Muscle layer of duodenum (tissue), 2 donors: ENCODE results near the gene KCNIP3.
"Not testable (repeated sequence)": the region's sequence is repeated elsewhere in the genome, so short reads cannot be mapped to it uniquely, and the experiment has no call there.

Experiments
- H3K27ac ChIP-seq: one replicate; pipeline ENCODE4 v1.7.0; 2013; ENCODE audit warnings: mild to moderate bottlenecking, low read length
- H3K27me3 ChIP-seq: one replicate; pipeline ENCODE4 v1.7.0; 2013; ENCODE audit warnings: low read depth, mild to moderate bottlenecking, control low read depth, low read length
- H3K36me3 ChIP-seq, 2 donors: one replicate each; pipeline ENCODE4 v1.7.0; 2013; ENCODE audit warnings: low read length in 2 of 2, control low read depth in 1 of 2, mild to moderate bottlenecking in 1 of 2; ENCODE audit not compliant: insufficient read depth in 2 of 2, control insufficient read depth in 1 of 2
- H3K4me1 ChIP-seq, 2 donors: one replicate each; pipeline ENCODE4 v1.7.0; 2013; ENCODE audit warnings: low read length in 2 of 2, mild to moderate bottlenecking in 2 of 2, control low read depth in 1 of 2, moderate library complexity in 1 of 2; ENCODE audit not compliant: insufficient read depth in 2 of 2, control insufficient read depth in 1 of 2
- H3K4me3 ChIP-seq, 2 donors: one replicate each; pipeline ENCODE4 v1.7.0; 2013; ENCODE audit warnings: low read length in 2 of 2, low read depth in 1 of 2, mild to moderate bottlenecking in 1 of 2
- H3K9me3 ChIP-seq, 2 donors: one replicate each; pipeline ENCODE4 v1.7.0; 2013; ENCODE audit warnings: low read length in 2 of 2, control low read depth in 1 of 2, mild to moderate bottlenecking in 1 of 2; ENCODE audit not compliant: control insufficient read depth in 1 of 2
- donor health status: healthy.

The KCNIP3 gene

DNA sequence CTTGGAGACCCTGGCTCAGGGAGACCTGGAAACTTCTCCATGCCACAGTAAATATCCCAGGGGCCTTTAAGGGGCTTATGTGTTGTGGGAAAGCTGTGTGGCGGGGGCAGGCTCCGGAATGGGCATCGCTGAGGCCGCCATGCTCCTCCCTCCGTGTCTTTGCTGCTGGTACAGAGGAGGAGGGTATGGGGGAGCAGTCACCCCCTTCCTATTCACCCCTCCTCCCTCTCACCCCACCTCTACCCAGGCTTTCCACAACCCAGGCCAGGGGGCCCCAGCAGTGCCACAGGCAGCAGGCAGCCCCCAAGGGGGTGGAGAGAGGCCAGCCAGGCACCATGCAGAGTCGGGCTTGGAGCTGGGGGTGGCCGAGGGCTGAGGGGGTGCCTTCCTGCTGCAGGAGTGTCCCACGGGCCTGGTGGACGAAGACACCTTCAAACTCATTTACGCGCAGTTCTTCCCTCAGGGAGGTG, 77.3 kb downstream of the KCNIP3 start:
- H3K4me1 ChIP-seq, result no peaks in the 10 kb centered on the region
- H3K27me3 ChIP-seq, result no peaks in the 10 kb centered on the region
- peaks cover 0 to 7% of the 10 kb centered on the region in 2 donors for H3K36me3 ChIP-seq
- H3K27ac ChIP-seq, result no peak overlapping the region
- no peaks in the 10 kb centered on the region for H3K9me3 ChIP-seq
- no peak overlapping the region for H3K4me3 ChIP-seq

GRCh38 chr2:95374921-95375471, 77.8 kb downstream of the KCNIP3 start:
- Histone ChIP-seq H3K9me3 (no peaks in the 10 kb centered on the region), H3K27ac (no peak overlapping the region), H3K27me3 (no peaks in the 10 kb centered on the region), H3K4me1 (no peaks in the 10 kb centered on the region), H3K36me3 (peaks cover 0 to 7% of the 10 kb centered on the region in 2 donors), H3K4me3 (no peak overlapping the region)

DNA sequence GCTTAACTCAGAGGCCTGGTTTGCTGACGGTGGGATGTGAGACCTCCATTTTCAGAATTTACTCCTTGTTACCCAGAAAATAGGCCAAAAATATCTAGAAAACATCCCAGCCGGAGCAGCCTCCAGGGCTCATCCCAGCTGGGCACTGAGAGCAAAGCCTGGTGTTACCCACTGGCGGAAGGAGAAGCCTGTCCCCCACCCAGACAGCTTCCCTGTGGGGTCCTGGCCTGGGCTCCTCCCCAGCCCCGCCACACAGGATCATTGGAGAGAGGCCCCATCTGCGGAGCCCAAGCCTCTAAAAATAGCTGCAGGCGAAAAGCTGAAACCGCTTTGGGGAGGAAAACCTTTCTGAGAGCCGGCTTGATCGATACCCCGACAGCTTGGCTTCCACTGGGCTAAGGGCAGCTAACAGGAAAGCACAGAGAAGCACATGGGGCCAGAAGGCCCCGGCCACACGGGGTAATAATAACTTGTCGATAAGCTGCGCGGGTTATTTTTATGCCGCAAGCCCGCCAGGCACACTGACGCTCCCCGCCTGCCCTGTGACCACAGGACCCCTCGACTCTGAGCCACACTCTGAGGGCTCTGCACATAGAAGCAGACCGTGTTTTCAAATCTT, 78.5 kb downstream of the KCNIP3 start:
- Histone ChIP-seq H3K4me3 (no peak overlapping the region), H3K36me3 (peaks cover 0 to 7% of the 10 kb centered on the region in 2 donors), H3K9me3 (no peaks in the 10 kb centered on the region), H3K4me1 (no peaks in the 10 kb centered on the region), H3K27ac (no peak overlapping the region), H3K27me3 (no peaks in the 10 kb centered on the region)

DNA sequence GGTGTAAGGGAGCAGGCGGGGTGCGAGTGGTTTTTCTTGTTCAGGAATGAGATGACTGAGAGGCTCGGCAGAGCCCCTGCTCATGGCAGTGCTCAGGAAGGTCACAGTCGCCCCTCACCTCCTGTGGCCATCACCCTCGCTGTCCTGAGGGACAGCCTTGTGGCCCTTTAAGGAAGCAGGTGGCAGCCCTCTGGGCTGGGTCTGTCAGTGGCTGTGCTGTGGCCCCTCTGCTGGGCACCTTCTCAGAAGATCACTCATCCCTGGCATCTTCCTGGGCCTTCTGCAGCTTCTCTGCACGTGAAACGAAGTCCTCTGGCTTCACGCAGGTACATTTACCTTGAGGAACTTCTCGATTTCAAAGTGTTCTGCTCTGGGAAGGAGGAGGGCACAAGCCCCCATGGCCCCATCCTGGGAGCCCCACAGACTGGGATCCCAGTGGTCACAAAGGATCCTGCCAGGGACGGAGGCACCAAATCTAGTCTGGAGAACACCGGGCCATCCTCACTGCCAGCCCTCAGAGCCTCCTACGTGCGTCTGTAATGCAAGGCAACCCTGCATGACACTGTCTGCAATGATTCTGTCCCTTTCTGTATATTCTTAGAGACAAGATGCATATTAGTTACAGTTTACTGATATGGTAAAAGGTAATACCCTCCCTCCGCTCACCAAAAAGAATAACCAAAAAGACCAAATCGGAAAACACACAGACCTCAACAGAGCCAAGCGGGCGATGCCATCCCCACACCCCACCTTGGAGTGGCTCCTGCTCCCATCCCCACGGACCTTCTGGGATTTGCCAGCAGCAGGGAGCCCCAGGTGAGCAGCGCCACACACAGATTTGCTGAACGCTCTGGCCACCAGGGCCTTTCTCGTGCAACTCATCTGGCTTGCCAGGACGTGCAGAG, 79.4 kb downstream of the KCNIP3 start:
- no peak overlapping the region for H3K4me3 ChIP-seq
- H3K4me1 ChIP-seq, result no peaks in the 10 kb centered on the region
- no peak overlapping the region for H3K27ac ChIP-seq
- H3K9me3 ChIP-seq, result no peaks in the 10 kb centered on the region
- H3K27me3 ChIP-seq, result no peaks in the 10 kb centered on the region
- peaks cover 0 to 7% of the 10 kb centered on the region in 2 donors for H3K36me3 ChIP-seq

GRCh38 chr2:95377216-95378123, 80.3 kb downstream of the KCNIP3 start:
- no peaks in the 10 kb centered on the region for H3K9me3 ChIP-seq
- H3K36me3 ChIP-seq, result peaks cover 0 to 7% of the 10 kb centered on the region in 2 donors
- H3K4me1 ChIP-seq, result no peaks in the 10 kb centered on the region
- H3K27me3 ChIP-seq, result no peaks in the 10 kb centered on the region
- H3K4me3 ChIP-seq, result no peak overlapping the region
- no peak overlapping the region for H3K27ac ChIP-seq

DNA sequence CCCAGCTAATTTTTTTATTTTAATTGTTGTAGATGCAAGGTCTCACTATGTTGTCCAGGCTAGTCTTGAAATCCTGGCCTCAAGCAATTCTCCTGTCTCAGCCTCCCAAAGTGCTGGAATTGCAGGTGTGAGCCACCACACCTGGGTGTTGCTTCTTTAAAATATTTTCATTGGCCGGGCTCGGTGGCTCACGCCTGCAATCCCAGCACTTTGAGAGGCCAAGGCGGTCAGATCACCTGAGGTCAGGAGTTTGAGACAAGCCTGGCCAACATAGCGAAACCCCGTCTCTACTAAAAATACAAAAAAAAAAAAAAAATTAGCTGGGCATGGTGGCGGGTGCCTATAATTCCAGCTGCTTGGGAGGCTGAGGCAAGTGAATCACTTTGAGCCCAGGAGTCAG, 81.1 kb downstream of the KCNIP3 start:
- not testable (repeated sequence) for H3K27me3 ChIP-seq, H3K9me3 ChIP-seq, H3K4me3 ChIP-seq, H3K36me3 ChIP-seq, H3K27ac ChIP-seq, H3K4me1 ChIP-seq

- Histone ChIP-seq H3K27me3 (no peaks in the 10 kb centered on the region), H3K27ac (no peak overlapping the region), H3K4me1 (no peaks in the 10 kb centered on the region), H3K4me3 (no peak overlapping the region), H3K9me3 (no peaks in the 10 kb centered on the region), H3K36me3 (peaks cover 0 to 7% of the 10 kb centered on the region in 2 donors)
Measured at GRCh38 chr2:95379371-95379831, 82.3 kb downstream of the KCNIP3 start.

DNA sequence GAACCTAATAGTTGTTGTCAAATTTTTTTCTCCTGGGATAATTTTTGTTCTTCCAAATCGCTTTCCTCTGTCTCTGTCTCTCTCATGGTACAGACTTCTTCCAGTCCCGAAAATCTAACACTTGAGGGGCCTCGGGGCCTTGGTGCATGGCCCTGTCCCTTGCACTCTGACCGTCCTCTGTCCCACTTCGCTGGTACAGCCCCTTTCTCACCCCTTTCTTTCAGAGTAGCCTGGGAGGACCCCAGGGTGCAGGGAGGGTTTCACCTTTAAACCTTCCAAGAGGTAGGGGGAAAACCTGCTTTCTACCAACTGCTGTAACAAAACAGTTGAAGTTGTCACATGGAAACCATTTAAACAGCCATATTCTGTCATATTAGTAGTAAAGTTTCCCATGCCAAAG, 83.1 kb downstream of the KCNIP3 start:
- H3K27ac ChIP-seq, result no peak overlapping the region
- H3K4me3 ChIP-seq, result no peak overlapping the region
- H3K9me3 ChIP-seq, result no peaks in the 10 kb centered on the region
- H3K4me1 ChIP-seq, result no peaks in the 10 kb centered on the region
- H3K27me3 ChIP-seq, result no peaks in the 10 kb centered on the region
- H3K36me3 ChIP-seq, result peaks cover 0 to 7% of the 10 kb centered on the region in 2 donors

DNA sequence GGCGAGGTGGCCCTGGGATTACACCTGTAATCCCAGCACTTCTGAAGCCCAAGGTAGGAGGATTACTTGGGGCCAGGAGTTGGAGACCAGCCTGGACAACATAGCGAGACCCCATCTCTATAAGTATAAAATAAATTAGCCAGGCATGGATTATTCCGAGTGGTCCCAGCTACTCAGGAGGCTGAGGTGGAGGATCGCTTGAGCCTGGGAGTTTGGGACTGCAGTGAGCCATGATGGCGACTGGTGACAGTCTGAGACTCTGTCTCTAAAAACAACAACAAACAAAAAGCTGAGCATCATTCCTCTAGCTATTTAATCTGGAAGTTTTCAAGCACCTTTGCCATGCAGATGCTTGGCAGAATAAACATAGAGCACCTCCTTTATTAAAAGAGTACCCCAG, 83.6 kb downstream of the KCNIP3 start:
- Histone ChIP-seq H3K27me3 (no peaks in the 10 kb centered on the region), H3K9me3 (no peaks in the 10 kb centered on the region), H3K36me3 (peaks cover 0 to 7% of the 10 kb centered on the region in 2 donors), H3K4me3 (no peak overlapping the region), H3K27ac (no peak overlapping the region), H3K4me1 (no peaks in the 10 kb centered on the region)

DNA sequence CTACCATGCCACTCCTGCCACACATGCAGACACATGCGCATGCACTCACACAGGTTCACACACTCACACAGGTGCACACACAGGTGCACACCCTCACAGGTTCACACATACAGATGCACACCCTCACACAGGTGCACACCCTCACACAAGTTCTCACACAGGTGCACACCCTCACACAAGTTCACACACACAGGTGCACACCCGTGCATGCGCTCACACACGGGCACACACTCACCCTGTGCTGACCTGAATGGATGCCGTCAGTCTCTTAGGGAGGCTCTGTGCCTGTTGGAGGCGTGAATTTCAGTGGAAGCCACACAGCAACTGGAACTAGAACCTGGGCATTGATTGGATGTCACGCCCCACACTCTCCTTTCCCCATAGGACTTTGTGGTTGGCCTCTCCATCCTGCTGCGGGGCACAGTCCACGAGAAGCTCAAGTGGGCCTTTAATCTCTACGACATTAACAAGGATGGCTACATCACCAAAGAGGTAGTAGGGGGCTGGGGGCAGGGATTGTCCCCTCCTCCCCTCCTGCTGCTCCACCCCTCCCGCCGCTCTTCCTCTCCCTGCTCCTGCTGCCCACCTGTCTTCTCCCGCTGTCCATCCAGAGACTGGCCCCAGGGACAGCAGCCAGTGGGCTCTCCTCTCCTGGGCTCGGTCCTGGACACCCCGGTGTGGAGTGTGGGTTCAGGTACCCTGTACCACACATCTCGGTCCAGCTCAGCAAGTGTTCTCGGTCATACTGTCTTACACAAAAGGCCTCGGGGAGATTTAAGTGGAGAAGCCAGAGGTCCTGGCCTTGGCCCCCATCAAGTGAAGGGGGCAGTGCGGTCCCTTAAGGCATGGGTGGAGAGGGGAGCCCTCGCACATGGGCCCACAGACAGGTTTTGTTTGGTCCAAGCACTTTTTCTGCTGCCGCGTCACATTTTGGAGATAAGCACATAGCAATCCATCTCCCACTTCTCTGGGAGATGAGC, 84.4 kb downstream of the KCNIP3 start:
- H3K4me1 ChIP-seq, result no peaks in the 10 kb centered on the region
- H3K36me3 ChIP-seq, result peaks cover 0 to 7% of the 10 kb centered on the region in 2 donors
- H3K4me3 ChIP-seq, result no peak overlapping the region

More for the DNA sequence above, 84.4 kb downstream of the KCNIP3 start:
- Histone ChIP-seq H3K27me3 (no peaks in the 10 kb centered on the region), H3K27ac (no peak overlapping the region), H3K9me3 (no peaks in the 10 kb centered on the region)
